ENCODE data around the gene SCGB3A2. TPM values are rescaled to one million over a fixed set of nuclear protein-coding genes. Genes with fewer than 3 reads are reported as not detected.

SCGB3A2 gene
- total RNA-seq, 1 experiment from 2014 or later: 0.39 TPM

DNA sequence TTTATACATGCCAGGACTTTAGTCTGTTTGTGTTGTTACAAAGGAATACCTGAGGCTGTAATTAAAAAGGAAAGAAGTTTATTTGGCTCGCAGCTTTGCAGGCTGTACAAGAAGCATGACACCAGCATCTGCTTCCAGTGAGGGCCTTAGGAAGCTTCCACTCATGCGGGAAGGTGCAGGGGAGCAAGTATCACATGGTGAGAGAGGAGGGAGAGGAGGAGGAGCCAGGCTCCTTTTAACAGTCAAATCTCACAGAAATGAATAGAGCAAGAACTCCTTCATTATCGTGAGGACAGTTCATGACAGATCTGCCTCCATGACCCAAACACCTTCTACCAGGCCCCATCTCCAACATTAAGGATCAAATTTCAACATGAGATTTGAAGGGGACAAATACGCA lies 46.5 kb downstream of the SCGB3A2 start:
- in situ Hi-C loops (cut with HindIII; ENCODE audit: low pct_unique_long_range_greater_than_20kb, low sequenced_read_pairs): no loop called here
- ATAC-seq: no peak
- no peaks in the 10 kb centered on the region for H3K9me3 ChIP-seq (ENCODE audit: control insufficient read depth, insufficient read depth, low read depth, low read length)
- no peaks in the 10 kb centered on the region for H3K27me3 ChIP-seq (ENCODE audit: control insufficient read depth, insufficient read depth, low read length)
- H3K27ac ChIP-seq (ENCODE audit: low read length): no peak overlapping the region
- H3K36me3 ChIP-seq (ENCODE audit: control insufficient read depth, insufficient read depth, low read length): no peaks in the 10 kb centered on the region
- CTCF ChIA-PET: interaction anchor here (0.6 kb wide), 1 partner anchor 346 kb away, joined by 3 read pairs; no protein-coding TSS in a partner anchor
- intact Hi-C loops (cut with micrococcal nuclease; ENCODE audit: unreplicated experiment): no loop called here
- no TSS peak for BruUV-seq (replicated peaks)
- POLR2A ChIA-PET: no interaction called here
- no peak for DNase-seq (ENCODE audit: low read depth, low spot score)
- TF ChIP-seq TCF7L2 (IDR thresholded peaks at IDR 0.05; ENCODE audit: low read depth, low read length): no peak
- TF ChIP-seq POLR2AphosphoS5 (IDR thresholded peaks at IDR 0.05; ENCODE audit: low read depth, low read length): no peak
- no peak for TF ChIP-seq SIN3A (IDR thresholded peaks at IDR 0.05; ENCODE audit: borderline replicate concordance, insufficient read depth, low read depth, low read length)
- TF ChIP-seq, protein P1, sequence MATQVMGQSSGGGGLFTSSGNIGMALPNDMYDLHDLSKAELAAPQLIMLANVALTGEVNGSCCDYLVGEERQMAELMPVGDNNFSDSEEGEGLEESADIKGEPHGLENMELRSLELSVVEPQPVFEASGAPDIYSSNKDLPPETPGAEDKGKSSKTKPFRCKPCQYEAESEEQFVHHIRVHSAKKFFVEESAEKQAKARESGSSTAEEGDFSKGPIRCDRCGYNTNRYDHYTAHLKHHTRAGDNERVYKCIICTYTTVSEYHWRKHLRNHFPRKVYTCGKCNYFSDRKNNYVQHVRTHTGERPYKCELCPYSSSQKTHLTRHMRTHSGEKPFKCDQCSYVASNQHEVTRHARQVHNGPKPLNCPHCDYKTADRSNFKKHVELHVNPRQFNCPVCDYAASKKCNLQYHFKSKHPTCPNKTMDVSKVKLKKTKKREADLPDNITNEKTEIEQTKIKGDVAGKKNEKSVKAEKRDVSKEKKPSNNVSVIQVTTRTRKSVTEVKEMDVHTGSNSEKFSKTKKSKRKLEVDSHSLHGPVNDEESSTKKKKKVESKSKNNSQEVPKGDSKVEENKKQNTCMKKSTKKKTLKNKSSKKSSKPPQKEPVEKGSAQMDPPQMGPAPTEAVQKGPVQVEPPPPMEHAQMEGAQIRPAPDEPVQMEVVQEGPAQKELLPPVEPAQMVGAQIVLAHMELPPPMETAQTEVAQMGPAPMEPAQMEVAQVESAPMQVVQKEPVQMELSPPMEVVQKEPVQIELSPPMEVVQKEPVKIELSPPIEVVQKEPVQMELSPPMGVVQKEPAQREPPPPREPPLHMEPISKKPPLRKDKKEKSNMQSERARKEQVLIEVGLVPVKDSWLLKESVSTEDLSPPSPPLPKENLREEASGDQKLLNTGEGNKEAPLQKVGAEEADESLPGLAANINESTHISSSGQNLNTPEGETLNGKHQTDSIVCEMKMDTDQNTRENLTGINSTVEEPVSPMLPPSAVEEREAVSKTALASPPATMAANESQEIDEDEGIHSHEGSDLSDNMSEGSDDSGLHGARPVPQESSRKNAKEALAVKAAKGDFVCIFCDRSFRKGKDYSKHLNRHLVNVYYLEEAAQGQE (IDR thresholded peaks at IDR 0.05; ENCODE audit: insufficient read depth in 1 of 2, low read depth in 2 of 2, low read length in 1 of 2): no peak
- TF ChIP-seq, protein P2, sequence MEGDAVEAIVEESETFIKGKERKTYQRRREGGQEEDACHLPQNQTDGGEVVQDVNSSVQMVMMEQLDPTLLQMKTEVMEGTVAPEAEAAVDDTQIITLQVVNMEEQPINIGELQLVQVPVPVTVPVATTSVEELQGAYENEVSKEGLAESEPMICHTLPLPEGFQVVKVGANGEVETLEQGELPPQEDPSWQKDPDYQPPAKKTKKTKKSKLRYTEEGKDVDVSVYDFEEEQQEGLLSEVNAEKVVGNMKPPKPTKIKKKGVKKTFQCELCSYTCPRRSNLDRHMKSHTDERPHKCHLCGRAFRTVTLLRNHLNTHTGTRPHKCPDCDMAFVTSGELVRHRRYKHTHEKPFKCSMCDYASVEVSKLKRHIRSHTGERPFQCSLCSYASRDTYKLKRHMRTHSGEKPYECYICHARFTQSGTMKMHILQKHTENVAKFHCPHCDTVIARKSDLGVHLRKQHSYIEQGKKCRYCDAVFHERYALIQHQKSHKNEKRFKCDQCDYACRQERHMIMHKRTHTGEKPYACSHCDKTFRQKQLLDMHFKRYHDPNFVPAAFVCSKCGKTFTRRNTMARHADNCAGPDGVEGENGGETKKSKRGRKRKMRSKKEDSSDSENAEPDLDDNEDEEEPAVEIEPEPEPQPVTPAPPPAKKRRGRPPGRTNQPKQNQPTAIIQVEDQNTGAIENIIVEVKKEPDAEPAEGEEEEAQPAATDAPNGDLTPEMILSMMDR (IDR thresholded peaks at IDR 0.05): no peak
- no peak overlapping the region for H3K4me3 ChIP-seq (ENCODE audit: low read depth in 2 of 2, low read length in 2 of 2)
- no peaks in the 10 kb centered on the region for H3K4me1 ChIP-seq (ENCODE audit: control insufficient read depth, insufficient read depth, low read length)

DNA sequence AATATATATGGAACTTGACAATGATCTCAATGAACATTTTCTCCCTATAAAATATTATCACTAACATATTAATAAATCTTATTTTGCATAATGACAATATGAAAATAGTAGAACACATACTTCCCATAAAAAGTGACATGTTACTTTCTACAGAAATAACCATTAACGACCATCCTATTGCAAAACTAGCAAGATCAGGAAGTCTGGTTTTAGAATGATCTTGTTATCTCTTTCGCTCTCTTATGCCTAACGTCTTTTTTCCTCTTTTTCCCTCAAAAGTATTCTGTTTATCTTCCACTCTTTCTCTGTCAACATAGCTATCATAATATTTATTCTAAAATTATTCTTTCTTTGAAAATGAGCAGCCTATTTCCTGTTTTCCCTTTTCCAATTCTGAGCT lies 49.4 kb downstream of the SCGB3A2 start:
- CTCF ChIA-PET: no interaction called here
- DNase-seq (ENCODE audit: low read depth, low spot score) (no peak), ATAC-seq (no peak)
- intact Hi-C loops (cut with micrococcal nuclease; ENCODE audit: unreplicated experiment) (no loop called here), in situ Hi-C loops (cut with HindIII; ENCODE audit: low pct_unique_long_range_greater_than_20kb, low sequenced_read_pairs) (no loop called here)
- POLR2A ChIA-PET: no interaction called here
- Histone ChIP-seq H3K27me3 (ENCODE audit: control insufficient read depth, insufficient read depth, low read length) (no peaks in the 10 kb centered on the region), H3K36me3 (ENCODE audit: control insufficient read depth, insufficient read depth, low read length) (no peaks in the 10 kb centered on the region), H3K4me1 (ENCODE audit: control insufficient read depth, insufficient read depth, low read length) (no peaks in the 10 kb centered on the region), H3K4me3 (ENCODE audit: low read depth in 2 of 2, low read length in 2 of 2) (no peak overlapping the region), H3K9me3 (ENCODE audit: control insufficient read depth, insufficient read depth, low read depth, low read length) (no peaks in the 10 kb centered on the region), H3K27ac (ENCODE audit: low read length) (no peak overlapping the region)
- no TSS peak for BruUV-seq (replicated peaks)
- TF ChIP-seq, protein P1 (IDR thresholded peaks at IDR 0.05; ENCODE audit: insufficient read depth in 1 of 2, low read depth in 2 of 2, low read length in 1 of 2): no peak
- TF ChIP-seq POLR2AphosphoS5 (IDR thresholded peaks at IDR 0.05; ENCODE audit: low read depth, low read length) (no peak), SIN3A (IDR thresholded peaks at IDR 0.05; ENCODE audit: borderline replicate concordance, insufficient read depth, low read depth, low read length) (no peak), TCF7L2 (IDR thresholded peaks at IDR 0.05; ENCODE audit: low read depth, low read length) (no peak)
- TF ChIP-seq, protein P2 (IDR thresholded peaks at IDR 0.05): no peak
